Erythroblast (primary cell): Measurements from ENCODE around the gene EIF3J.

Experiments used
- GATA1 ChIP-seq: IDR thresholded peaks from 2 replicates; pipeline ENCODE4 v1.6.1; 2011; ENCODE audit warnings: low read depth, mild to moderate bottlenecking, control low read depth, low read length, moderate library complexity
- POLR2A ChIP-seq: IDR thresholded peaks from 2 replicates; pipeline ENCODE4 v1.6.1; 2011; ENCODE audit warnings: mild to moderate bottlenecking, low read length

GRCh38 chr15:44527241-44527640, 9.7 kb upstream of the EIF3J start:
- TF ChIP-seq POLR2A (no peak), GATA1 (no peak)
